Nephron progenitor cell (in vitro differentiated cells): Measurements from ENCODE around the gene SNCAIP.
A peak's percentile ranks its signal among the peaks of the same experiment; 100 is the strongest.

Experiments
- DNase-seq: peaks from one replicate; pipeline ENCODE4 v3.0.0; 2021
- H3K27ac Mint-ChIP-seq: 2 replicates; pipeline ENCODE4 v1.8.0; 2021; ENCODE audit warnings: mild to moderate bottlenecking, moderate library complexity, mixed read lengths
- H3K27me3 Mint-ChIP-seq: 2 replicates; pipeline ENCODE4 v1.8.0; 2021; ENCODE audit warnings: mild to moderate bottlenecking, low read depth, mixed read lengths; ENCODE audit not compliant: poor library complexity
- H3K36me3 Mint-ChIP-seq: 2 replicates; pipeline ENCODE4 v1.8.0; 2021; ENCODE audit warnings: low read depth, mixed read lengths
- H3K4me1 Mint-ChIP-seq: 2 replicates; pipeline ENCODE4 v1.8.0; 2021; ENCODE audit warnings: mixed read lengths
- H3K4me3 Mint-ChIP-seq: 2 replicates; pipeline ENCODE4 v1.8.0; 2021; ENCODE audit warnings: mild to moderate bottlenecking, moderate library complexity, mixed read lengths
- H3K9me3 Mint-ChIP-seq: 2 replicates; pipeline ENCODE4 v1.8.0; 2021; ENCODE audit warnings: mild to moderate bottlenecking, moderate library complexity, mixed read lengths
- CTCF ChIP-seq: fragments of 200-600 bp; sonication (generic); IDR thresholded peaks from 2 replicates; pipeline ENCODE4 v1.5.0; 2021; ENCODE audit warnings: antibody characterized with exemption

SNCAIP gene

GRCh38 chr5:122402955-122403685 is 91.1 kb downstream of the SNCAIP start:
- Mint-ChIP-seq H3K27ac (no peak overlapping the region), H3K36me3 (no peaks in the 10 kb centered on the region), H3K27me3 (no peaks in the 10 kb centered on the region), H3K4me3 (no peak overlapping the region), H3K9me3 (no peaks in the 10 kb centered on the region), H3K4me1 (peaks cover 39% of the 10 kb centered on the region)
- DNase-seq: no peak
- no peak for TF ChIP-seq CTCF

GRCh38 chr5:122404018-122404417 is 92.0 kb downstream of the SNCAIP start:
- Mint-ChIP-seq H3K9me3 (no peaks in the 10 kb centered on the region), H3K36me3 (no peaks in the 10 kb centered on the region), H3K27ac (peak overlapping the region; percentile 26), H3K27me3 (no peaks in the 10 kb centered on the region), H3K4me1 (peaks cover 37% of the 10 kb centered on the region), H3K4me3 (peak overlapping the region; percentile 48)
- no peak for DNase-seq
- TF ChIP-seq CTCF: no peak

GRCh38 chr5:122404653-122405362 is 92.8 kb downstream of the SNCAIP start:
- Mint-ChIP-seq H3K9me3 (no peaks in the 10 kb centered on the region), H3K27me3 (no peaks in the 10 kb centered on the region), H3K36me3 (no peaks in the 10 kb centered on the region), H3K4me3 (no peak overlapping the region), H3K4me1 (peaks cover 37% of the 10 kb centered on the region), H3K27ac (no peak overlapping the region)
- no peak for TF ChIP-seq CTCF
- DNase-seq: no peak

GRCh38 chr5:122405751-122406150 is 93.7 kb downstream of the SNCAIP start:
- Mint-ChIP-seq H3K9me3 (no peaks in the 10 kb centered on the region), H3K27me3 (no peaks in the 10 kb centered on the region), H3K36me3 (no peaks in the 10 kb centered on the region), H3K27ac (no peak overlapping the region), H3K4me1 (peaks cover 37% of the 10 kb centered on the region), H3K4me3 (no peak overlapping the region)
- no peak for TF ChIP-seq CTCF
- no peak for DNase-seq

GRCh38 chr5:122406181-122406580 is 94.1 kb downstream of the SNCAIP start:
- Mint-ChIP-seq H3K4me3 (no peak overlapping the region), H3K27ac (no peak overlapping the region), H3K4me1 (peaks cover 37% of the 10 kb centered on the region), H3K27me3 (no peaks in the 10 kb centered on the region), H3K9me3 (no peaks in the 10 kb centered on the region), H3K36me3 (no peaks in the 10 kb centered on the region)
- DNase-seq: no peak
- no peak for TF ChIP-seq CTCF
